Osteoblast (primary cell): ENCODE measurements around the gene FAM193A. TPM values are rescaled to one million over a fixed set of nuclear protein-coding genes. Genes with fewer than 3 reads are reported as not detected.
"Not testable (repeated sequence)": the region's sequence is repeated elsewhere in the genome, so short reads cannot be mapped to it uniquely, and the experiment has no call there.

Experiments
- DNase-seq: peaks from one replicate; pipeline ENCODE4 v3.0.0; 2011; ENCODE audit warnings: low spot score, mixed read lengths; ENCODE audit not compliant: insufficient read length; ENCODE audit errors: missing footprints
- H2AFZ ChIP-seq: 2 replicates; pipeline ENCODE4 v1.6.0; 2011; ENCODE audit warnings: mild to moderate bottlenecking, low read length
- H3K27ac ChIP-seq: 2 replicates; pipeline ENCODE4 v1.5.1; 2011; ENCODE audit warnings: mild to moderate bottlenecking, low read depth, low read length, moderate library complexity
- H3K27me3 ChIP-seq: 2 replicates; pipeline ENCODE4 v1.6.0; 2012; ENCODE audit warnings: mild to moderate bottlenecking, control low read depth, inconsistent platforms, low read length, moderate library complexity; ENCODE audit not compliant: insufficient read depth
- H3K36me3 ChIP-seq: 2 replicates; pipeline ENCODE4 v1.5.1; 2011; ENCODE audit warnings: mild to moderate bottlenecking, low read length, control low read depth, moderate library complexity; ENCODE audit not compliant: insufficient read depth
- H3K4me1 ChIP-seq: 2 replicates; pipeline ENCODE4 v1.5.1; 2011; ENCODE audit warnings: mild to moderate bottlenecking, low read length, control low read depth, moderate library complexity; ENCODE audit not compliant: insufficient read depth
- H3K4me2 ChIP-seq: 2 replicates; pipeline ENCODE4 v1.6.0; 2011; ENCODE audit warnings: mild to moderate bottlenecking, low read length; ENCODE audit not compliant: insufficient read depth
- H3K4me3 ChIP-seq: fragments of 200-600 bp; sonication (generic); 3 replicates; pipeline ENCODE4 v1.5.1; 2012; ENCODE audit warnings: mild to moderate bottlenecking, low read length, inconsistent platforms; ENCODE audit not compliant: insufficient read depth
- H3K79me2 ChIP-seq: 2 replicates; pipeline ENCODE4 v1.6.0; 2012; ENCODE audit warnings: mild to moderate bottlenecking, low read length, control low read depth, inconsistent platforms; ENCODE audit not compliant: insufficient read depth
- H3K9me3 ChIP-seq: 2 replicates; pipeline ENCODE4 v1.5.1; 2011; ENCODE audit warnings: low read depth, low read length, control low read depth
- H4K20me1 ChIP-seq: 2 replicates; pipeline ENCODE4 v1.6.0; 2012; ENCODE audit warnings: mild to moderate bottlenecking, low read length, control low read depth; ENCODE audit not compliant: insufficient read depth
- CTCF ChIP-seq: IDR thresholded peaks from 2 replicates; pipeline ENCODE4 v1.5.1; 2011; ENCODE audit warnings: mild to moderate bottlenecking, low read depth, low read length, moderate library complexity; ENCODE audit errors: extremely low read depth
- total RNA-seq: library from RNA; depleted of rRNA; stranded (reverse); fragments of >200 nt; gene quantifications from 2 replicates; pipeline ENCODE4 v1.2.3, GENCODE V29; 2012

FAM193A gene
- total RNA-seq, 1 donor, result 23.2 TPM

- peaks cover 19% of the 10 kb centered on the region for H4K20me1 ChIP-seq
- no peak overlapping the region for H3K4me3 ChIP-seq
- TF ChIP-seq CTCF, result no peak
- H3K9me3 ChIP-seq, result no peaks in the 10 kb centered on the region
- no peak overlapping the region for H2AFZ ChIP-seq
- H3K27ac ChIP-seq, result no peak overlapping the region
- H3K4me1 ChIP-seq, result no peaks in the 10 kb centered on the region
- DNase-seq, result no peak
- peaks cover 48% of the 10 kb centered on the region for H3K79me2 ChIP-seq
- peaks cover 53% of the 10 kb centered on the region for H3K36me3 ChIP-seq
- no peaks in the 10 kb centered on the region for H3K27me3 ChIP-seq
- no peak overlapping the region for H3K4me2 ChIP-seq
Observed at GRCh38 chr4:2630556-2631273, 94.3 kb downstream of the FAM193A start.

GRCh38 chr4:2634014-2634413 is 97.6 kb downstream of the FAM193A start:
- DNase-seq, result no peak
- H3K79me2 ChIP-seq, result peaks cover 46% of the 10 kb centered on the region

GRCh38 chr4:2636331-2636730 is 99.9 kb downstream of the FAM193A start:
- H3K36me3 ChIP-seq, result peaks cover 49% of the 10 kb centered on the region
- H2AFZ ChIP-seq, result no peak overlapping the region
- H3K27me3 ChIP-seq, result no peaks in the 10 kb centered on the region
- no peak overlapping the region for H3K4me3 ChIP-seq
- peaks cover 30% of the 10 kb centered on the region for H3K79me2 ChIP-seq
- no peak for DNase-seq
- TF ChIP-seq CTCF, result no peak
- no peak overlapping the region for H3K4me2 ChIP-seq
- H3K4me1 ChIP-seq, result no peaks in the 10 kb centered on the region
- peaks cover 4% of the 10 kb centered on the region for H4K20me1 ChIP-seq
- H3K9me3 ChIP-seq, result no peaks in the 10 kb centered on the region
- H3K27ac ChIP-seq, result no peak overlapping the region

More at GRCh38 chr4:2634014-2634413, 97.6 kb downstream of the FAM193A start:
- Histone ChIP-seq H2AFZ (no peak overlapping the region), H3K36me3 (peaks cover 46% of the 10 kb centered on the region), H3K9me3 (no peaks in the 10 kb centered on the region), H3K4me1 (no peaks in the 10 kb centered on the region), H4K20me1 (peaks cover 14% of the 10 kb centered on the region), H3K27me3 (no peaks in the 10 kb centered on the region), H3K4me2 (no peak overlapping the region), H3K4me3 (no peak overlapping the region), H3K27ac (no peak overlapping the region)
- no peak for TF ChIP-seq CTCF

- not testable (repeated sequence) for H3K4me2 ChIP-seq, H3K4me1 ChIP-seq, H3K9me3 ChIP-seq, H2AFZ ChIP-seq, H3K4me3 ChIP-seq, H3K27me3 ChIP-seq, H3K27ac ChIP-seq, DNase-seq, H4K20me1 ChIP-seq
- Histone ChIP-seq H3K36me3 (peaks cover 44% of the 10 kb centered on the region), H3K79me2 (peaks cover 27% of the 10 kb centered on the region)
Observed at GRCh38 chr4:2636994-2637393, 100.5 kb downstream of the FAM193A start.
